Natural killer cell (primary cell): ENCODE data around the gene ABO. TPM values are rescaled to one million over a fixed set of nuclear protein-coding genes. Genes with fewer than 3 reads are reported as not detected.

Source experiments
- ATAC-seq, 3 donors: fragments of 150-1000 bp in 2 of 3; fragments of 200-7000 bp in 1 of 3; cut with Tn5 transposase; 1 replicate in 1 of 3; 2 replicates in 2 of 3; pipeline ENCODE4 v1.10.0; 2021; ENCODE audit warnings: mild to moderate bottlenecking in 2 of 3, moderate library complexity in 2 of 3
- DNase-seq, 2 donors: peaks; one replicate each; pipeline versions ENCODE4 v3.0.0 to v3.0.0-alpha.2; 2013 to 2021; ENCODE audit warnings: mixed read lengths in 1 of 2
- H3K27ac ChIP-seq: one replicate; pipeline ENCODE4 v1.5.1; 2013; ENCODE audit warnings: mild to moderate bottlenecking, low read length
- H3K27me3 ChIP-seq: one replicate; pipeline ENCODE4 v1.6.1; 2013; ENCODE audit warnings: low read length; ENCODE audit not compliant: control insufficient read depth, insufficient read depth
- H3K36me3 ChIP-seq: one replicate; pipeline ENCODE4 v1.6.1; 2013; ENCODE audit warnings: low read length; ENCODE audit not compliant: control insufficient read depth, insufficient read depth
- H3K4me1 ChIP-seq: one replicate; pipeline ENCODE4 v1.6.1; 2013; ENCODE audit warnings: low read length; ENCODE audit not compliant: control insufficient read depth, insufficient read depth
- H3K4me3 ChIP-seq: one replicate; pipeline ENCODE4 v1.5.1; 2013; ENCODE audit warnings: low read length
- H3K9me3 ChIP-seq: one replicate; pipeline ENCODE4 v1.6.1; 2013; ENCODE audit warnings: low read length; ENCODE audit not compliant: control insufficient read depth, insufficient read depth
- H3K27ac Mint-ChIP-seq, 2 donors: one replicate each; pipeline ENCODE4 v1.8.0; 2022; ENCODE audit warnings: mild to moderate bottlenecking in 2 of 2, mixed read lengths in 2 of 2, moderate library complexity in 1 of 2
- H3K27me3 Mint-ChIP-seq, 2 donors: one replicate each; pipeline ENCODE4 v1.8.0; 2022; ENCODE audit warnings: low read depth in 2 of 2, mixed read lengths in 2 of 2
- H3K36me3 Mint-ChIP-seq: one replicate; pipeline ENCODE4 v1.8.0; 2022; ENCODE audit warnings: mixed read lengths
- H3K4me1 Mint-ChIP-seq, 2 donors: one replicate each; pipeline ENCODE4 v1.8.0; 2022; ENCODE audit warnings: mixed read lengths in 2 of 2
- H3K4me3 Mint-ChIP-seq: one replicate; pipeline ENCODE4 v1.8.0; 2022; ENCODE audit warnings: mild to moderate bottlenecking, moderate library complexity, mixed read lengths
- H3K9me3 Mint-ChIP-seq, 2 donors: one replicate each; pipeline ENCODE4 v1.8.0; 2022; ENCODE audit warnings: mixed read lengths in 2 of 2
- CTCF ChIP-seq: fragments of 200-600 bp; IDR thresholded peaks from one replicate; pipeline ENCODE4 v1.8.0; 2022; ENCODE audit warnings: antibody characterized with exemption
- WGBS: methylation state at CpG from one replicate; pipeline ENCODE4 v1.1.7; 2013; ENCODE audit warnings: missing lambda C conversion rate; ENCODE audit not compliant: insufficient coverage; 5-methylcytosine and 5-hydroxymethylcytosine counted together
- intact Hi-C: fragments of 100-400 bp; cut with micrococcal nuclease; formaldehyde crosslinking; loops from one replicate; pipeline ENCODE4 v1.14.2; 2022
- total RNA-seq, 4 donors: library from RNA; stranded (reverse); fragments of 120-200 nt in 1 of 4; gene quantifications; one replicate each; pipeline versions ENCODE4 v1.2.3 to v1.2.4, GENCODE V29; 2013 to 2022

ABO gene
- total RNA-seq, 3 donors from 2014 or later (not counting 1 experiment from before 2014, with no cell fraction given) = 0.20 to 4.2 (median 0.56) TPM

GRCh38 chr9:133294257-133294656, 19.3 kb upstream of the ABO start:
- peaks cover 19 to 68% of the 10 kb centered on the region in 2 donors for H3K27me3 Mint-ChIP-seq
- no peaks in the 10 kb centered on the region for H3K27me3 ChIP-seq
- no peaks in the 10 kb centered on the region for H3K4me1 Mint-ChIP-seq
- H3K9me3 Mint-ChIP-seq = no peaks in the 10 kb centered on the region
- no peak for DNase-seq
- intact Hi-C loops = no loop called here
- no peak for TF ChIP-seq CTCF
- no peak overlapping the region for H3K27ac ChIP-seq
- H3K36me3 ChIP-seq = no peaks in the 10 kb centered on the region
- peaks cover 4% of the 10 kb centered on the region for H3K9me3 ChIP-seq
- H3K27ac Mint-ChIP-seq = no peak overlapping the region
- H3K4me3 Mint-ChIP-seq = no peak overlapping the region
- peaks cover 12% of the 10 kb centered on the region for H3K36me3 Mint-ChIP-seq
- WGBS = 64% methylated on average over 1 of the region's 1 CpG
- no peak overlapping the region for H3K4me3 ChIP-seq
- H3K4me1 ChIP-seq = no peaks in the 10 kb centered on the region
- ATAC-seq = no peak

- no CpG with 5 or more reads among the region's 2 CpGs for WGBS
- H3K9me3 Mint-ChIP-seq = no peaks in the 10 kb centered on the region
Observed at GRCh38 chr9:133290751-133291302, 15.8 kb upstream of the ABO start.

GRCh38 chr9:133286523-133286922, 11.5 kb upstream of the ABO start:
- Mint-ChIP-seq H3K4me1 (no peaks in the 10 kb centered on the region), H3K9me3 (no peaks in the 10 kb centered on the region), H3K36me3 (peaks cover 12% of the 10 kb centered on the region), H3K27me3 (peaks cover 5 to 21% of the 10 kb centered on the region in 2 donors), H3K27ac (no peak overlapping the region), H3K4me3 (no peak overlapping the region)
- no peaks in the 10 kb centered on the region for H3K27me3 ChIP-seq
- no peak for ATAC-seq
- H3K4me1 ChIP-seq = no peaks in the 10 kb centered on the region
- no peaks in the 10 kb centered on the region for H3K36me3 ChIP-seq
- peaks cover 4% of the 10 kb centered on the region for H3K9me3 ChIP-seq
- TF ChIP-seq CTCF = no peak
- WGBS = 80% methylated on average over 1 of the region's 2 CpGs
- no peak overlapping the region for H3K4me3 ChIP-seq
- intact Hi-C loops = no loop called here
- DNase-seq = no peak
- no peak overlapping the region for H3K27ac ChIP-seq

More at GRCh38 chr9:133290751-133291302, 15.8 kb upstream of the ABO start:
- no peaks in the 10 kb centered on the region for H3K27me3 ChIP-seq
- Mint-ChIP-seq H3K36me3 (peaks cover 12% of the 10 kb centered on the region), H3K4me1 (no peaks in the 10 kb centered on the region), H3K27me3 (peaks cover 12 to 48% of the 10 kb centered on the region in 2 donors), H3K4me3 (no peak overlapping the region), H3K27ac (no peak overlapping the region)
- no peaks in the 10 kb centered on the region for H3K4me1 ChIP-seq
- H3K9me3 ChIP-seq = peaks cover 4% of the 10 kb centered on the region
- no peak overlapping the region for H3K4me3 ChIP-seq
- intact Hi-C loops = no loop called here
- H3K27ac ChIP-seq = no peak overlapping the region
- ATAC-seq = no peak
- DNase-seq = no peak
- TF ChIP-seq CTCF = no peak
- no peaks in the 10 kb centered on the region for H3K36me3 ChIP-seq

- H3K27ac ChIP-seq = no peak overlapping the region
- Mint-ChIP-seq H3K36me3 (peaks cover 5% of the 10 kb centered on the region), H3K27me3 (peaks cover 5 to 9% of the 10 kb centered on the region in 2 donors), H3K9me3 (no peaks in the 10 kb centered on the region), H3K27ac (no peak overlapping the region), H3K4me3 (no peak overlapping the region), H3K4me1 (no peaks in the 10 kb centered on the region)
- ATAC-seq = no peak
- H3K4me1 ChIP-seq = no peaks in the 10 kb centered on the region
- H3K36me3 ChIP-seq = no peaks in the 10 kb centered on the region
- 71% methylated on average over 5 of the region's 6 CpGs for WGBS
- intact Hi-C loops = no loop called here
- no peak for DNase-seq
- H3K4me3 ChIP-seq = no peak overlapping the region
- H3K9me3 ChIP-seq = no peaks in the 10 kb centered on the region
- no peaks in the 10 kb centered on the region for H3K27me3 ChIP-seq
- TF ChIP-seq CTCF = no peak
Observed at GRCh38 chr9:133285252-133285775, 10.3 kb upstream of the ABO start.
